Ishikawa (cell line): Measurements from ENCODE around the gene PACS1.

Experiments
- CREB1 ChIP-seq: IDR thresholded peaks from 2 replicates; pipeline ENCODE4 v1.6.1; 2012; ENCODE audit warnings: low read depth
- EP300 ChIP-seq: IDR thresholded peaks from 2 replicates; pipeline ENCODE4 v1.6.1; 2012; ENCODE audit warnings: borderline replicate concordance
- MAX ChIP-seq: IDR thresholded peaks from 2 replicates; pipeline ENCODE4 v1.6.1; 2012
- RAD21 ChIP-seq: IDR thresholded peaks from 2 replicates; pipeline ENCODE4 v1.6.1; 2012; ENCODE audit warnings: low read depth
- REST ChIP-seq: IDR thresholded peaks from 2 replicates; pipeline ENCODE4 v1.6.1; 2012; ENCODE audit warnings: low read depth, mild to moderate bottlenecking
- TAF1 ChIP-seq: IDR thresholded peaks from 2 replicates; pipeline ENCODE4 v1.6.1; 2012; ENCODE audit warnings: low read depth, mild to moderate bottlenecking
- TCF12 ChIP-seq: IDR thresholded peaks from 2 replicates; pipeline ENCODE4 v1.6.1; 2012; ENCODE audit warnings: low read depth

GRCh38 chr11:66073669-66074068 is 3.6 kb downstream of the PACS1 start:
- TF ChIP-seq MAX = no peak
- no peak for TF ChIP-seq EP300
- no peak for TF ChIP-seq REST
- TF ChIP-seq TAF1 = no peak
- no peak for TF ChIP-seq RAD21
- no peak for TF ChIP-seq TCF12
- TF ChIP-seq CREB1 = no peak
